Mesendoderm (in vitro differentiated cells): Measurements from ENCODE around the gene NKAIN4.

Experiments
- DNase-seq: peaks from one replicate; pipeline ENCODE4 v3.0.0; 2013
- H2AK5ac ChIP-seq: 2 replicates; pipeline ENCODE4 v1.6.1; 2013; ENCODE audit warnings: low read length, inconsistent platforms
- H2BK120ac ChIP-seq: 2 replicates; pipeline ENCODE4 v1.6.1; 2013; ENCODE audit warnings: low read depth, mild to moderate bottlenecking, low read length, moderate library complexity, mixed read lengths
- H2BK15ac ChIP-seq: replicated peaks from 2 replicates; pipeline ENCODE4 v1.6.1; 2013; ENCODE audit warnings: low read depth, mild to moderate bottlenecking, moderate library complexity
- H2BK5ac ChIP-seq: 2 replicates; pipeline ENCODE4 v1.6.1; 2013; ENCODE audit warnings: low read length, inconsistent platforms
- H3K18ac ChIP-seq: 2 replicates; pipeline ENCODE4 v1.6.1; 2013; ENCODE audit warnings: mild to moderate bottlenecking, low read length, mixed read lengths
- H3K23ac ChIP-seq: one replicate; pipeline ENCODE4 v1.6.1; 2013; ENCODE audit warnings: low read length
- H3K27ac ChIP-seq: 2 replicates; pipeline ENCODE4 v1.5.1; 2013; ENCODE audit warnings: low read depth, mild to moderate bottlenecking, inconsistent platforms, low read length, moderate library complexity
- H3K27me3 ChIP-seq: 2 replicates; pipeline ENCODE4 v1.6.1; 2013; ENCODE audit warnings: low read length, control low read depth, mild to moderate bottlenecking, inconsistent platforms; ENCODE audit not compliant: insufficient read depth, poor library complexity
- H3K36me3 ChIP-seq: 2 replicates; pipeline ENCODE4 v1.6.1; 2013; ENCODE audit warnings: low read length, inconsistent platforms; ENCODE audit not compliant: control insufficient read depth, insufficient read depth
- H3K4ac ChIP-seq: one replicate; pipeline ENCODE4 v1.6.1; 2013; ENCODE audit warnings: low read depth, mild to moderate bottlenecking, low read length, moderate library complexity
- H3K4me1 ChIP-seq: 2 replicates; pipeline ENCODE4 v1.6.1; 2013; ENCODE audit warnings: low read depth, low read length, inconsistent platforms; ENCODE audit not compliant: control insufficient read depth
- H3K4me2 ChIP-seq: 2 replicates; pipeline ENCODE4 v1.6.1; 2013; ENCODE audit warnings: low read length
- H3K4me3 ChIP-seq: 2 replicates; pipeline ENCODE4 v1.5.1; 2013; ENCODE audit warnings: mild to moderate bottlenecking, low read length
- H3K56ac ChIP-seq: one replicate; pipeline ENCODE4 v1.6.1; 2013; ENCODE audit warnings: low read length
- H3K79me1 ChIP-seq: 2 replicates; pipeline ENCODE4 v1.6.1; 2013; ENCODE audit warnings: low read length, inconsistent platforms
- H3K79me2 ChIP-seq: 2 replicates; pipeline ENCODE4 v1.6.1; 2013; ENCODE audit warnings: mild to moderate bottlenecking, low read length; ENCODE audit not compliant: control insufficient read depth, insufficient read depth
- H3K9ac ChIP-seq: 2 replicates; pipeline ENCODE4 v1.6.1; 2013; ENCODE audit warnings: low read length, inconsistent platforms
- H4K5ac ChIP-seq: one replicate; pipeline ENCODE4 v1.6.1; 2013; ENCODE audit warnings: low read length
- H4K8ac ChIP-seq: one replicate; pipeline ENCODE4 v1.6.1; 2013; ENCODE audit warnings: low read depth, mild to moderate bottlenecking, control low read depth, low read length, moderate library complexity
- WGBS: extraction: QIAGEN DNeasy Blood & Tissue Kit; methylation state at CpG from one replicate; pipeline ENCODE4 v1.1.7; 2013; ENCODE audit warnings: low lambda C conversion rate, missing lambda C conversion rate; ENCODE audit not compliant: insufficient coverage; ENCODE audit errors: extremely low coverage; 5-methylcytosine and 5-hydroxymethylcytosine counted together

NKAIN4 gene

DNA sequence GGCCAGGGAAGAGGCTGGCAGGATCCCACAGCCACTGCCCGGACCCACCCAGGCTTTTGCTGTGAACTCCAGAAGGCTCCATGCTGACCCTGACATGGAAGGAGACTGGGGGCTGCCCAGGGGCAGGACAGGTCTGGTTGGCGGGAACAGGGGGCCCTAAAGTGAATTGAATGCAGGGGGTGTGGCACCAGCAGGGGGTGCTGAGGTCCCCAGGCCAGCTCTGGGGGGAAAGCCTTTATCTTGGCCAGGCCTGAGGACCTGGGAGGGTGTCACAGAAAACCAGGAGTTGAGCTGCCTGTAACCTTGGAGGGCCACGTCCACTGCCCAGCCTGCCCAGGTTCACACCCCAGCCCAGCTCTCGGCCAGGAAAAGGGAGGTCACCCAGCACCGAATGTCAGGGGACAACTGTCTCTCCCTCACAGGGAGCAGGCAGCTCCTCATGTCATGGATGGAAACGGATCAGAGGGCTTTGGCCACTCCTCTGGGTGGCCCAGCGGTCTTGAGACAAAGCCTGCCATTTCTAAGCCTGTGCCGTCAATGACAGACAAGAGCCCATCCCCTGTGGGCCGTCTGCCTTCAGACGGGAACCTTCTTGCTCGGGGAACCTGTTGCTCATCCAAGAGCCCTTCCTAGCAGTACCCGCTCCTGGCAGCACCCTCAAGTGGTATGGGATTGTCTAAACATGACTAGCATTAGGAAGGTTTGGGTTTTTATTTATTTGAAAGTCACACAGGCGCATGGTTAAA lies 35.4 kb downstream of the NKAIN4 start:
- H3K4me2 ChIP-seq: no peak overlapping the region
- H3K56ac ChIP-seq: no peak overlapping the region
- H4K5ac ChIP-seq: no peak overlapping the region
- no peak overlapping the region for H3K23ac ChIP-seq
- no peak overlapping the region for H2BK120ac ChIP-seq
- no peak overlapping the region for H4K8ac ChIP-seq
- no peak overlapping the region for H2BK15ac ChIP-seq
- H3K36me3 ChIP-seq: no peaks in the 10 kb centered on the region
- H3K27ac ChIP-seq: no peak overlapping the region
- H2AK5ac ChIP-seq: no peak overlapping the region
- no peak overlapping the region for H3K4me3 ChIP-seq
- no peak overlapping the region for H2BK5ac ChIP-seq
- no CpG with 5 or more reads among the region's 13 CpGs for WGBS
- H3K9ac ChIP-seq: no peak overlapping the region
- no peak overlapping the region for H3K4ac ChIP-seq
- no peaks in the 10 kb centered on the region for H3K27me3 ChIP-seq
- H3K79me2 ChIP-seq: peaks cover 18% of the 10 kb centered on the region
- no peaks in the 10 kb centered on the region for H3K79me1 ChIP-seq
- no peak overlapping the region for H3K18ac ChIP-seq
- no peak for DNase-seq
- peaks cover 5% of the 10 kb centered on the region for H3K4me1 ChIP-seq

GRCh38 chr20:63217706-63218105 lies 36.6 kb downstream of the NKAIN4 start:
- no peak overlapping the region for H3K18ac ChIP-seq
- no peak overlapping the region for H2AK5ac ChIP-seq
- peaks cover 3% of the 10 kb centered on the region for H3K36me3 ChIP-seq
- H3K4ac ChIP-seq: no peak overlapping the region
- no peak overlapping the region for H2BK120ac ChIP-seq
- H3K4me1 ChIP-seq: peaks cover 5% of the 10 kb centered on the region
- no peak overlapping the region for H3K23ac ChIP-seq
- no CpG with 5 or more reads among the region's 7 CpGs for WGBS
- no peak for DNase-seq
- no peaks in the 10 kb centered on the region for H3K27me3 ChIP-seq
- H3K4me3 ChIP-seq: no peak overlapping the region
- no peak overlapping the region for H4K5ac ChIP-seq
- peak overlapping the region; percentile 42 for H3K56ac ChIP-seq
- H2BK5ac ChIP-seq: no peak overlapping the region
- H4K8ac ChIP-seq: no peak overlapping the region
- no peak overlapping the region for H2BK15ac ChIP-seq
- H3K9ac ChIP-seq: no peak overlapping the region
- no peak overlapping the region for H3K27ac ChIP-seq
- H3K79me1 ChIP-seq: peaks cover 6% of the 10 kb centered on the region
- H3K4me2 ChIP-seq: no peak overlapping the region
- H3K79me2 ChIP-seq: peaks cover 26% of the 10 kb centered on the region

- WGBS: no CpG with 5 or more reads among the region's 13 CpGs
- H3K27ac ChIP-seq: no peak overlapping the region
- H3K4me2 ChIP-seq: peak overlapping the region; percentile 88
These were observed 37.3 kb downstream of the NKAIN4 start for GRCh38 chr20:63216849-63217471.

GRCh38 chr20:63216041-63216848 lies 38.0 kb downstream of the NKAIN4 start, which contains the start of gene YTHDF1:
YTHDF1 (minus strand) TSS chr20:63216131; CDS start chr20:63215892, 239 bp downstream.
- Histone ChIP-seq H3K27me3 (no peaks in the 10 kb centered on the region), H3K4me3 (peak within 1 kb of the TSS; percentile 95), H2BK5ac (peak within 1 kb of the TSS; percentile 17), H4K5ac (no peak within 1 kb of the TSS), H3K36me3 (peaks cover 6% of the 10 kb centered on the region), H3K27ac (peak within 1 kb of the TSS; percentile 73), H3K4ac (peak within 1 kb of the TSS; percentile 61), H2BK15ac (no peak within 1 kb of the TSS), H2AK5ac (no peak within 1 kb of the TSS), H3K23ac (no peak within 1 kb of the TSS), H3K56ac (peak within 1 kb of the TSS; percentile 91), H3K4me2 (peak within 1 kb of the TSS; percentile 88), H3K9ac (peak within 1 kb of the TSS; percentile 98), H3K18ac (peak within 1 kb of the TSS; percentile 88), H2BK120ac (peak within 1 kb of the TSS; percentile 49), H3K4me1 (peaks cover 5% of the 10 kb centered on the region), H3K79me1 (peaks cover 8% of the 10 kb centered on the region), H3K79me2 (peaks cover 41% of the 10 kb centered on the region), H4K8ac (no peak within 1 kb of the TSS)
- WGBS: no CpG with 5 or more reads among the region's 96 CpGs
- DNase-seq: peak; percentile 97

More at GRCh38 chr20:63216849-63217471, 37.3 kb downstream of the NKAIN4 start:
- H2BK5ac ChIP-seq: no peak overlapping the region
- peak overlapping the region; percentile 91 for H3K56ac ChIP-seq
- no peak overlapping the region for H2BK15ac ChIP-seq
- no peak overlapping the region for H3K4me3 ChIP-seq
- H3K27me3 ChIP-seq: no peaks in the 10 kb centered on the region
- peak overlapping the region; percentile 86 for H3K9ac ChIP-seq
- H4K5ac ChIP-seq: no peak overlapping the region
- no peak overlapping the region for H3K23ac ChIP-seq
- peaks cover 5% of the 10 kb centered on the region for H3K36me3 ChIP-seq
- H3K18ac ChIP-seq: peak overlapping the region; percentile 11
- no peak for DNase-seq
- no peak overlapping the region for H4K8ac ChIP-seq
- peaks cover 5% of the 10 kb centered on the region for H3K4me1 ChIP-seq
- no peak overlapping the region for H2BK120ac ChIP-seq
- H3K79me2 ChIP-seq: peaks cover 34% of the 10 kb centered on the region
- peak overlapping the region; percentile 61 for H3K4ac ChIP-seq
- no peak overlapping the region for H2AK5ac ChIP-seq
- H3K79me1 ChIP-seq: peaks cover 8% of the 10 kb centered on the region

DNA sequence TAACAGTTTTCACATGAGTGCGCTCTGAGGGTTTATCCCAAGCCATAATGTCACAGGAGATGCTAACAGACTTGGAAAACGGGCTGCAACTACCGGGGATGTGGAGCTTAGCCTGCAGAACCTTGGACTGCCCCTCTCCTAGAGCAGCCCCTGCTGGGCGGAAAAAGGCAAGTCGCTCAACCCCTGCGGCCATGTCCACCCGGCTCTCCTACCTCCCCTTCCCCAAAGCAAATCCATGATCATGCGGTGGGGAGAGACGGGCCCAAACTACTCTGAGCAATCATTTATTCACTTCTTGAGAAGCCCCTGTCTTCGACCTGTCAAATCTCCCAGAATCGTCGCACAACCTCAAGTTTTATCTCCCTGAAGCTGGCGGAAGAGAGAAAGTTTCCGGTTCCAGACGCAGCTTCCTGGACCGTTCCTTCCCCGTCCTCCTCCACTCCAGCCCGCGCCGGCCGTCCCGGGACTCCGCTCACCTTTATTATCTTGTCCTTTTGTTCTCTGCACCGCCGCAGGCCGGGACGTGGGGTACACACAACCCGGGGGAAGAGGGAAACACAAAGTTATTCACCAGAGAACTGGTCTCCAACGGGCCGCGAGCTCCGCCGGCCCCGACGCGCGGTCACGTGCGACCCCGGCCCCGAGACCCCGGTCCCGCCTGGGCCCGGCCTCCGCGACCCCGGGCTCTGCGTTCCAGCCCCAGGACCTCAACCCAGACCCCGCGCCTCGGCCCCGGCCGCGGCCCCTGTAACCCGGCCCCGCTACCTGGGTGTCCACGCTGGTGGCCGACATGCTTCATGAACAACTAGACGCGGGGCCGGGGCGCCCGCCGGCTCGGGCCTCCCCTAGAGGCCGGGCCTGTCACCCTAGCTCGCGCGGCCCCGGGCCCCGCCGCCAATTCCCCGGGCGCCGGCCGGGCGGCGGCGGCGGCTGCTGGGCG lies 38.9 kb downstream of the NKAIN4 start:
- Histone ChIP-seq H4K8ac (no peak overlapping the region), H3K4ac (peak overlapping the region; percentile 46), H3K4me3 (peak overlapping the region; percentile 95), H2BK5ac (peak overlapping the region; percentile 17), H3K9ac (peak overlapping the region; percentile 98), H3K23ac (no peak overlapping the region), H3K36me3 (peaks cover 6% of the 10 kb centered on the region), H3K79me1 (peaks cover 10% of the 10 kb centered on the region), H2BK120ac (peak overlapping the region; percentile 49), H3K4me1 (peaks cover 5% of the 10 kb centered on the region), H3K27me3 (no peaks in the 10 kb centered on the region), H3K4me2 (peak overlapping the region; percentile 47), H3K27ac (peak overlapping the region; percentile 73), H3K79me2 (peaks cover 49% of the 10 kb centered on the region), H2AK5ac (no peak overlapping the region), H3K18ac (peak overlapping the region; percentile 88), H2BK15ac (no peak overlapping the region), H4K5ac (no peak overlapping the region), H3K56ac (peak overlapping the region; percentile 90)
- DNase-seq: peak; percentile 86
- no CpG with 5 or more reads among the region's 81 CpGs for WGBS
